Measurements from ENCODE around the gene CRIP1. TPM values are rescaled to one million over a fixed set of nuclear protein-coding genes. Genes with fewer than 3 reads are reported as not detected.

Gene CRIP1
- total RNA-seq, 1 experiment from 2014 or later, result 48.7 TPM

DNA sequence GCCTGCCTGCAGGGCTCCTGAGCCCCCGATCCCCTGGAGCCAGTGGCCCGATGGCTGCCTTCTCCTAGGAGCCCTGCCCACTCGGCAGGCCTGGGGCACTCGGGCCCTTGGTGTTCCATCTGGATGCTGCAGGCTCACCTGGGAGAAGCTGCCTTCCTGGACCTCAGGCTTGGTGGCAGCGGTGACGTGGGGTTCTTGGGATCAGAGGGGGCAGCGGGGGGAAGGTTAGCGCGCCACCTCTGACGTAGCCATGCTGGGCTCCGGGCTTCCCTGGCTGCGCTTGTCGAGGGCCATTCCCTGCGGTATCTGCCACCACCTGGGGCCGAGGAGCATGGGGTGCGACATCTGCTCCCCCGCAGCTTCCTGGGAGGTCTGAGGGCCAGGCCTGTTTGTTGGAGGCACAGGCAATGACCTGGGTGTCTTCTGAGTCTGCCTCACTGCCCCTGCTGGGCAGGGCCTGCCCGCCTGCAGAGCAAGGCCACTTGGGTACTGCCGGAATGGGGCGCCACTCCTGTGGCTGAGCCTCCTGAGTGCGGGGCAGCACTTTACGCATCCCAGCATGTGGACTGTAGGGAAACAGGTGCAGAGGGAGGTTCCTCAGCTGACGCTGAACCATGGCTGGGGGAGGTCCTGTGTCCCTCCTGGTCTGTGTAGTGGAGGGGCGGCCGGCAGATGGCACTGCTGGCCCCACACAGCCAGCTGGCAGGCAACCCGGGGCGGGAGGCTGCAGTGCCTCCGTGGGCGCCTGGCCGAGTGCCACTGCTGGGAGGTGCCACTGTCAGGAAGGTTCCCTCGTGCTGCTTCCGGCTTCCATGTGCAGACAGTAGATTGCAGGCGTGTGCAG is 46.8 kb upstream of the CRIP1 start:
- Histone ChIP-seq H2AFZ (ENCODE audit: low read length) (no peak overlapping the region), H3K9me3 (ENCODE audit: low read length) (no peaks in the 10 kb centered on the region), H3F3A (ENCODE audit: low read length, unreplicated experiment) (no peaks in the 10 kb centered on the region), H3K27me3 (ENCODE audit: low read length) (no peaks in the 10 kb centered on the region), H3K9ac (ENCODE audit: low read length) (no peak overlapping the region), H3K79me2 (ENCODE audit: low read length) (peaks cover 41% of the 10 kb centered on the region), H3K9me2 (replicated peaks; ENCODE audit: low read length) (no peaks in the 10 kb centered on the region), H3K4me2 (ENCODE audit: low read length) (no peak overlapping the region), H4K20me1 (ENCODE audit: low read length) (peaks cover 19% of the 10 kb centered on the region), H3K36me3 (ENCODE audit: low read depth, low read length) (peaks cover 5% of the 10 kb centered on the region; the same call in 1 of the 2 replicates), H3K4me1 (ENCODE audit: insufficient read depth, low read length) (no peaks in the 10 kb centered on the region), H3K4me3 (ENCODE audit: low read length) (no peak overlapping the region), H3K27ac (ENCODE audit: low read length) (no peak overlapping the region)
- BruUV-seq (replicated peaks), result no TSS peak
- CTCF ChIA-PET, result no interaction called here
- POLR2A ChIA-PET (ENCODE audit: unreplicated experiment), result no interaction called here
- ATAC-seq, result no peak
- TF ChIP-seq EZH2phosphoT487 (IDR thresholded peaks at IDR 0.05; ENCODE audit: borderline replicate concordance, low read length) (no peak), EZH2 (IDR thresholded peaks at IDR 0.05; ENCODE audit: low read length, unreplicated experiment) (no peak), CTCF (conservative IDR thresholded peaks at IDR 0.05; ENCODE audit: low read depth, low read length) (no peak)
- DNase-seq, result no peak
- intact Hi-C loops (cut with micrococcal nuclease), result no loop called here

DNA sequence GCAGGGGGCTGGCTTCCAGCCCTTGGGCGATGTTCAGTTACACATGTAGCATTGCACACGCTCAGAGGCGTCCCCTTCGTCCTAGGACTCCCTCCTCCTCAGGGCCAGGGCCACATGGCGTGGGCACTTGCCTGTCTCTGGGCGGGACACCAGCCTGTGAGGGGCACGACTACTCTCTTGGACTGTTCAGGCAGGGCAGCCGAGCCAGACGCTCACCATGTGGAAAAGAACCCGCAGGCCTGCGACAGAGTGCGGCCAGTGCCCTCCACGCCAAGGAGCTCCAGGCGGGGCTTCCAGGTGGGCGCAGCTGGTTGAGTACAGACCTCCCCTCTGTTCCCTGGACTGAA is 46.2 kb upstream of the CRIP1 start:
- H3F3A ChIP-seq (ENCODE audit: low read length, unreplicated experiment), result no peaks in the 10 kb centered on the region
- peaks cover 16% of the 10 kb centered on the region; the same call in 1 of the 2 replicates for H4K20me1 ChIP-seq (ENCODE audit: low read length)
- no peak for DNase-seq
- H3K9ac ChIP-seq (ENCODE audit: low read length), result no peak overlapping the region
- H2AFZ ChIP-seq (ENCODE audit: low read length), result no peak overlapping the region
- H3K27me3 ChIP-seq (ENCODE audit: low read length), result no peaks in the 10 kb centered on the region
- H3K9me3 ChIP-seq (ENCODE audit: low read length), result no peaks in the 10 kb centered on the region
- H3K36me3 ChIP-seq (ENCODE audit: low read depth, low read length), result peaks cover 5% of the 10 kb centered on the region; the same call in 1 of the 2 replicates
- TF ChIP-seq EZH2phosphoT487 (IDR thresholded peaks at IDR 0.05; ENCODE audit: borderline replicate concordance, low read length) (no peak), EZH2 (IDR thresholded peaks at IDR 0.05; ENCODE audit: low read length, unreplicated experiment) (no peak), CTCF (conservative IDR thresholded peaks at IDR 0.05; ENCODE audit: low read depth, low read length) (no peak)
- ChIA-PET CTCF (no interaction called here), POLR2A (ENCODE audit: unreplicated experiment) (no interaction called here)
- BruUV-seq (replicated peaks), result no TSS peak
- intact Hi-C loops (cut with micrococcal nuclease), result no loop called here
- H3K4me3 ChIP-seq (ENCODE audit: low read length), result no peak overlapping the region
- ATAC-seq, result no peak
- H3K4me1 ChIP-seq (ENCODE audit: insufficient read depth, low read length), result no peaks in the 10 kb centered on the region
- H3K27ac ChIP-seq (ENCODE audit: low read length), result no peak overlapping the region
- peaks cover 35% of the 10 kb centered on the region for H3K79me2 ChIP-seq (ENCODE audit: low read length)
- no peak overlapping the region for H3K4me2 ChIP-seq (ENCODE audit: low read length)
- no peaks in the 10 kb centered on the region for H3K9me2 ChIP-seq (replicated peaks; ENCODE audit: low read length)

DNA sequence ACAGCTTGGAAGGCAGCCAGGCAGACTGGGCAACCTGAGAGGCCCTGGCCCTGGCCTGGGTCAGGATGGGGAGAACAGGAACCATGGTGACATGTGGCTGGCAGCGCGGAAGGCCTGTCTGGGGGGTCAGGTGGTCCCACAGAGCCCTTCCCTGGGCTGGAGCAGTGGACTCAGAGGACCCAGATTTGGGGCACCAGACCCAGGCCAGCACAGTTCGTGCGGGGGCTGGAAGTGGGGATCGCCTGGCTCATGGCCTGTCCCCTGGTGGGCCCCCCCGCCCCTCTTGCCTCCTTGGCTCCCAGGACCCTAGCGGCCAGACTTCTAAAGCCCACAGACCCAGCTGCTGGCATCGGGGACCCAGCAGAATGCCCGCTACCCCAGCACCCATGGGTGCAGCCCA is 45.7 kb upstream of the CRIP1 start:
- Histone ChIP-seq H3K4me1 (ENCODE audit: insufficient read depth, low read length) (no peaks in the 10 kb centered on the region), H3F3A (ENCODE audit: low read length, unreplicated experiment) (no peaks in the 10 kb centered on the region), H4K20me1 (ENCODE audit: low read length) (peaks cover 16% of the 10 kb centered on the region; the same call in 1 of the 2 replicates), H3K4me3 (ENCODE audit: low read length) (no peak overlapping the region), H3K9me2 (replicated peaks; ENCODE audit: low read length) (no peaks in the 10 kb centered on the region), H3K9me3 (ENCODE audit: low read length) (no peaks in the 10 kb centered on the region), H3K9ac (ENCODE audit: low read length) (no peak overlapping the region), H3K36me3 (ENCODE audit: low read depth, low read length) (peaks cover 5% of the 10 kb centered on the region; the same call in 1 of the 2 replicates), H3K27me3 (ENCODE audit: low read length) (no peaks in the 10 kb centered on the region), H3K4me2 (ENCODE audit: low read length) (no peak overlapping the region), H2AFZ (ENCODE audit: low read length) (no peak overlapping the region), H3K27ac (ENCODE audit: low read length) (no peak overlapping the region), H3K79me2 (ENCODE audit: low read length) (peaks cover 31% of the 10 kb centered on the region)
- intact Hi-C loops (cut with micrococcal nuclease), result no loop called here
- BruUV-seq (replicated peaks), result no TSS peak
- no peak for TF ChIP-seq CTCF (conservative IDR thresholded peaks at IDR 0.05; ENCODE audit: low read depth, low read length)
- no peak for TF ChIP-seq EZH2phosphoT487 (IDR thresholded peaks at IDR 0.05; ENCODE audit: borderline replicate concordance, low read length)
- TF ChIP-seq EZH2 (IDR thresholded peaks at IDR 0.05; ENCODE audit: low read length, unreplicated experiment), result no peak
- ChIA-PET POLR2A (ENCODE audit: unreplicated experiment) (no interaction called here), CTCF (no interaction called here)
- DNase-seq, result no peak
- ATAC-seq, result no peak
